ENCODE data around the gene KRTAP5-3. TPM values are rescaled to one million over a fixed set of nuclear protein-coding genes. Genes with fewer than 3 reads are reported as not detected.
"Not testable (repeated sequence)": the region's sequence is repeated elsewhere in the genome, so short reads cannot be mapped to it uniquely, and the experiment has no call there.

KRTAP5-3 gene
- total and polyA plus RNA-seq, 2 experiments from 2014 or later = not detected

GRCh38 chr11:1597331-1597993, 10.8 kb downstream of the KRTAP5-3 start:
- Histone ChIP-seq H3K27ac (no peak overlapping the region), H3K36me3 (no peaks in the 10 kb centered on the region), H3K4me1 (ENCODE audit: low read depth) (no peaks in the 10 kb centered on the region), H3K9me3 (ENCODE audit: low read depth) (no peaks in the 10 kb centered on the region), H3K4me3 (no peak overlapping the region), H3K27me3 (peaks cover 26% of the 10 kb centered on the region)
- TF ChIP-seq, protein P1, sequence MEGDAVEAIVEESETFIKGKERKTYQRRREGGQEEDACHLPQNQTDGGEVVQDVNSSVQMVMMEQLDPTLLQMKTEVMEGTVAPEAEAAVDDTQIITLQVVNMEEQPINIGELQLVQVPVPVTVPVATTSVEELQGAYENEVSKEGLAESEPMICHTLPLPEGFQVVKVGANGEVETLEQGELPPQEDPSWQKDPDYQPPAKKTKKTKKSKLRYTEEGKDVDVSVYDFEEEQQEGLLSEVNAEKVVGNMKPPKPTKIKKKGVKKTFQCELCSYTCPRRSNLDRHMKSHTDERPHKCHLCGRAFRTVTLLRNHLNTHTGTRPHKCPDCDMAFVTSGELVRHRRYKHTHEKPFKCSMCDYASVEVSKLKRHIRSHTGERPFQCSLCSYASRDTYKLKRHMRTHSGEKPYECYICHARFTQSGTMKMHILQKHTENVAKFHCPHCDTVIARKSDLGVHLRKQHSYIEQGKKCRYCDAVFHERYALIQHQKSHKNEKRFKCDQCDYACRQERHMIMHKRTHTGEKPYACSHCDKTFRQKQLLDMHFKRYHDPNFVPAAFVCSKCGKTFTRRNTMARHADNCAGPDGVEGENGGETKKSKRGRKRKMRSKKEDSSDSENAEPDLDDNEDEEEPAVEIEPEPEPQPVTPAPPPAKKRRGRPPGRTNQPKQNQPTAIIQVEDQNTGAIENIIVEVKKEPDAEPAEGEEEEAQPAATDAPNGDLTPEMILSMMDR (IDR thresholded peaks at IDR 0.05; ENCODE audit: low read depth, low read length) = no peak
- DNase-seq (ENCODE audit: low read depth in 1 of 2, low spot score in 1 of 2) = no peak

GRCh38 chr11:1596576-1597121, 11.6 kb downstream of the KRTAP5-3 start:
- not testable (repeated sequence) for DNase-seq (ENCODE audit: low read depth in 1 of 2, low spot score in 1 of 2); H3K27ac ChIP-seq; H3K36me3 ChIP-seq; H3K9me3 ChIP-seq (ENCODE audit: low read depth); H3K4me3 ChIP-seq; H3K4me1 ChIP-seq (ENCODE audit: low read depth)
- H3K27me3 ChIP-seq = peaks cover 33% of the 10 kb centered on the region

- H3K4me1 ChIP-seq (ENCODE audit: low read depth); H3K27ac ChIP-seq; H3K4me3 ChIP-seq; H3K36me3 ChIP-seq; H3K9me3 ChIP-seq (ENCODE audit: low read depth): not testable (repeated sequence)
- DNase-seq (ENCODE audit: low read depth in 1 of 2, low spot score in 1 of 2) = peak in 1 of 2 donors; percentile 14
- H3K27me3 ChIP-seq = peaks cover 34% of the 10 kb centered on the region
Measured at GRCh38 chr11:1595994-1596575, 12.2 kb downstream of the KRTAP5-3 start.

DNA sequence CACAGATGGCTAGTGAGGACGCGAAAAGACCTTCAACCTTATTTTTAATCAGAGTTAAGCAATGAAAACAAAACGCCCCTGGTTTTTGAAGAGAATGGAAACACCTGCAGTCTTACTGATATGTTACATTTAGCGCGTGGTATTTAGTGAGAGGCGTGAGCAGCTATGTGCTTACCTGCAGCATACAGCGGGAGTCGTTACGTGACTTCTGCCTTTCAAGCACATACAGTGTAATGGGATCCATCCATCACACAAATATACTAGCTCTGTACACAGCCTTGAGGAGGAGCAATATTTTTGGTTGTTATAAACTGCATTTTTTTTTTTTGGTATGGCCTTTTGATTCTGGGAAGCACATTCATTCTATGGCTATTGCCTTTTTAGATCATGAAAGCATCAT, 15.6 kb downstream of the KRTAP5-3 start:
- DNase-seq (ENCODE audit: low read depth in 1 of 2, low spot score in 1 of 2) = no peak
- Histone ChIP-seq H3K4me3 (no peak overlapping the region), H3K9me3 (ENCODE audit: low read depth) (no peaks in the 10 kb centered on the region), H3K36me3 (no peaks in the 10 kb centered on the region), H3K27me3 (peaks cover 44% of the 10 kb centered on the region), H3K27ac (no peak overlapping the region), H3K4me1 (ENCODE audit: low read depth) (no peaks in the 10 kb centered on the region)
- TF ChIP-seq, protein P1 (IDR thresholded peaks at IDR 0.05; ENCODE audit: low read depth, low read length) = no peak

DNA sequence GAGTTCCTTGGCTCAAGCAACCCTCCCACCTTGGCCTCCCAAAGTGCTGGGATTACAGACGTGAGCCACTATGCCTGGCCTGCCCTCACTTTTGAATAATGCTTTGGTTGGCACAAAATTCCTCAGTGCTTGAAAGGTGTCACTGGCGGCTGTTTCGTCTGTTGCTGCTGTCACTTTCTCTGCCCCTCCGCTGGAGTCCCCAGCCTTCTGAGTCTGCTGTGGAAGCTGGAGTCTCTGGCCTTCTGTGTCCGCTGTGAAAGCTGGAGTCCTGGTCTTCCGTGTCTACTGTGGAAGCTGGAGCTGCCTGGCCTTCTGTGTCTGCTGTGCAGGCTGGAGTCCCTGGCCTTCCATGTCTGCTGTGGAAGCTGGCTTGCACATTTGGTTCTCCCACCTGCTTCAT, 18.3 kb downstream of the KRTAP5-3 start:
- no peak overlapping the region for H3K4me3 ChIP-seq
- no peaks in the 10 kb centered on the region for H3K36me3 ChIP-seq
- DNase-seq (ENCODE audit: low read depth in 1 of 2, low spot score in 1 of 2) = no peak
- no peaks in the 10 kb centered on the region for H3K9me3 ChIP-seq (ENCODE audit: low read depth)
- no peaks in the 10 kb centered on the region for H3K4me1 ChIP-seq (ENCODE audit: low read depth)
- peaks cover 59% of the 10 kb centered on the region for H3K27me3 ChIP-seq
- H3K27ac ChIP-seq = no peak overlapping the region
- TF ChIP-seq, protein P1 (IDR thresholded peaks at IDR 0.05; ENCODE audit: low read depth, low read length) = no peak

- peaks cover 63% of the 10 kb centered on the region for H3K27me3 ChIP-seq
- H3K4me1 ChIP-seq (ENCODE audit: low read depth); H3K27ac ChIP-seq; H3K9me3 ChIP-seq (ENCODE audit: low read depth); H3K4me3 ChIP-seq; DNase-seq (ENCODE audit: low read depth in 1 of 2, low spot score in 1 of 2); H3K36me3 ChIP-seq: not testable (repeated sequence)
Measured at GRCh38 chr11:1589191-1589963, 18.9 kb downstream of the KRTAP5-3 start.

GRCh38 chr11:1586699-1587098, 21.6 kb downstream of the KRTAP5-3 start:
- H3K4me1 ChIP-seq (ENCODE audit: low read depth) = no peaks in the 10 kb centered on the region
- no peak overlapping the region for H3K27ac ChIP-seq
- H3K4me3 ChIP-seq = no peak overlapping the region
- no peaks in the 10 kb centered on the region for H3K9me3 ChIP-seq (ENCODE audit: low read depth)
- H3K36me3 ChIP-seq = no peaks in the 10 kb centered on the region
- TF ChIP-seq, protein P1 (IDR thresholded peaks at IDR 0.05; ENCODE audit: low read depth, low read length) = no peak
- no peak for DNase-seq (ENCODE audit: low read depth in 1 of 2, low spot score in 1 of 2)
- peaks cover 54% of the 10 kb centered on the region for H3K27me3 ChIP-seq

GRCh38 chr11:1584661-1585370, 23.4 kb downstream of the KRTAP5-3 start, which contains the start of gene KRTAP5-1:
Gene KRTAP5-1 (minus strand): TSS chr11:1585283. CDS start chr11:1585249, 34 bp downstream.
- not testable (repeated sequence) for H3K36me3 ChIP-seq; H3K9me3 ChIP-seq (ENCODE audit: low read depth); H3K4me3 ChIP-seq; DNase-seq (ENCODE audit: low read depth in 1 of 2, low spot score in 1 of 2); H3K27ac ChIP-seq; H3K4me1 ChIP-seq (ENCODE audit: low read depth)
- peaks cover 49% of the 10 kb centered on the region for H3K27me3 ChIP-seq

DNA sequence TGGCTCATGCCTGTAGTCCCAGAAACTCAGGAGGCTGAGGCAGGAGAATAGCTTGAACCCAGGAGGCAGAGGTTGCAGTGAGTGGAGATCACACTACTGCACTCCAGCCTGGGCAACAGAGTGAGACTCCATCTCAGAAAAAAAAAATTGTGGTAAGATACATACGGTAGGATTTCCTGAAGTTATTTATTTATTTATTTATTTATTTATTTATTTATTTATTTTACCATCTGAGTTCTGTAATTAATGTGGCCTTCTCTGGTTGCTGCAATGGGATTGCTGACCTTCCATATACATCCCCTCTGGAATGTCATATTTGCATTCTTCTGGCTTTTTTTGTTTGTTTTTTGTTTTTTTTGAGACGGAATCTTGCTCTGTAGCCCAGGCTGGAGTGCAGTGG, 25.4 kb downstream of the KRTAP5-3 start:
- not testable (repeated sequence) for H3K4me1 ChIP-seq (ENCODE audit: low read depth); H3K36me3 ChIP-seq; H3K9me3 ChIP-seq (ENCODE audit: low read depth); H3K4me3 ChIP-seq; DNase-seq (ENCODE audit: low read depth in 1 of 2, low spot score in 1 of 2); H3K27ac ChIP-seq
- H3K27me3 ChIP-seq = peaks cover 40% of the 10 kb centered on the region

Data from cardiac muscle cell (in vitro differentiated cells and primary cell).